PC-9 (cell line): ENCODE measurements around the gene MPZL2. TPM values are rescaled to one million over a fixed set of nuclear protein-coding genes. Genes with fewer than 3 reads are reported as not detected.

Source experiments
- BruUV-seq: library from RNA; stranded (reverse); fragments of 400-500 nt; replicated peaks from 2 replicates; lab custom pipeline; 2021; lab: Mats Ljungman, UMichigan
- CTCF ChIA-PET: fragments of 300-600 bp; sonication (Branson Sonifier 250); formaldehyde crosslinking; loops from one replicate; lab custom pipeline; 2022; ENCODE audit warnings: antibody characterized with exemption; lab: Charles Lee
- POLR2A ChIA-PET: fragments of 300-600 bp; sonication (Branson Sonifier 250); formaldehyde crosslinking; loops from one replicate; lab custom pipeline; 2022; ENCODE audit warnings: antibody characterized with exemption; ENCODE audit not compliant: unreplicated experiment; lab: Charles Lee
- DNase-seq, 2 experiments: peaks; one replicate each; pipeline versions ENCODE4 v3.0.0 to v3.0.0-alpha.2; 2015 to 2022; ENCODE audit warnings: mixed read lengths in 1 of 2
- H2AFZ ChIP-seq: fragments of 200-600 bp; sonication (generic); 2 replicates; pipeline ENCODE4 v1.8.1; 2017; ENCODE audit warnings: antibody characterized with exemption
- H3F3A ChIP-seq: fragments of 200-600 bp; sonication (generic); 2 replicates; pipeline ENCODE4 v1.8.1; 2017; ENCODE audit warnings: antibody characterized with exemption, mild to moderate bottlenecking, low read depth; ENCODE audit not compliant: insufficient read depth
- H3K27ac ChIP-seq: fragments of 200-600 bp; sonication (generic); 2 replicates; pipeline ENCODE4 v1.6.1; 2016; ENCODE audit warnings: mixed run types
- H3K27me3 ChIP-seq: fragments of 200-600 bp; sonication (generic); 2 replicates; pipeline ENCODE4 v1.6.1; 2016; ENCODE audit warnings: low read depth, mixed run types; ENCODE audit not compliant: insufficient read depth
- H3K36me3 ChIP-seq: fragments of 200-600 bp; sonication (generic); 2 replicates; pipeline ENCODE4 v1.6.1; 2016; ENCODE audit warnings: low read depth, mixed run types
- H3K4me1 ChIP-seq: fragments of 200-600 bp; sonication (generic); replicated peaks from 2 replicates; pipeline ENCODE4 v1.6.1; 2016; ENCODE audit warnings: mixed run types; ENCODE audit not compliant: insufficient read depth
- H3K4me2 ChIP-seq: fragments of 200-600 bp; sonication (generic); 2 replicates; pipeline ENCODE4 v1.6.1; 2017; ENCODE audit warnings: mixed run types
- H3K4me3 ChIP-seq: fragments of 200-600 bp; sonication (generic); 2 replicates; pipeline ENCODE4 v1.6.1; 2016; ENCODE audit warnings: mixed run types
- H3K79me2 ChIP-seq: fragments of 200-600 bp; sonication (generic); 2 replicates; pipeline ENCODE4 v1.6.1; 2017; ENCODE audit warnings: low read depth, mixed run types
- H3K9me2 ChIP-seq: fragments of 200-600 bp; sonication (generic); 2 replicates; pipeline ENCODE4 v1.8.1; 2017; ENCODE audit warnings: mild to moderate bottlenecking; ENCODE audit not compliant: insufficient read depth
- H3K9me3 ChIP-seq: fragments of 200-600 bp; sonication (generic); 2 replicates; pipeline ENCODE4 v1.8.1; 2016; ENCODE audit warnings: low read depth; ENCODE audit not compliant: insufficient read depth
- H4K20me1 ChIP-seq: fragments of 200-600 bp; sonication (generic); 2 replicates; pipeline ENCODE4 v1.8.1; 2017; ENCODE audit not compliant: insufficient read depth
- EZH2 ChIP-seq: fragments of 200-600 bp; sonication (generic); IDR thresholded peaks from 2 replicates; pipeline ENCODE4 v1.8.0; 2017; ENCODE audit warnings: antibody characterized with exemption, low read depth
- intact Hi-C: fragments of 100-400 bp; cut with micrococcal nuclease; formaldehyde crosslinking; loops from one replicate; pipeline ENCODE4 v1.10.0; 2022; ENCODE audit not compliant: unreplicated experiment
- total RNA-seq: library from RNA; stranded (reverse); gene quantifications from 2 replicates; pipeline ENCODE4 v1.2.3, GENCODE V29; 2021
- TF ChIP-seq, protein P1 (sequence below): fragments of 200-600 bp; sonication (generic); conservative IDR thresholded peaks from 2 replicates; pipeline ENCODE4 v1.6.1; 2017; ENCODE audit warnings: mixed run types, antibody characterized with exemption, mild to moderate bottlenecking, moderate library complexity

The MPZL2 gene
- total RNA-seq, 1 experiment from 2014 or later: 43.1 TPM

DNA sequence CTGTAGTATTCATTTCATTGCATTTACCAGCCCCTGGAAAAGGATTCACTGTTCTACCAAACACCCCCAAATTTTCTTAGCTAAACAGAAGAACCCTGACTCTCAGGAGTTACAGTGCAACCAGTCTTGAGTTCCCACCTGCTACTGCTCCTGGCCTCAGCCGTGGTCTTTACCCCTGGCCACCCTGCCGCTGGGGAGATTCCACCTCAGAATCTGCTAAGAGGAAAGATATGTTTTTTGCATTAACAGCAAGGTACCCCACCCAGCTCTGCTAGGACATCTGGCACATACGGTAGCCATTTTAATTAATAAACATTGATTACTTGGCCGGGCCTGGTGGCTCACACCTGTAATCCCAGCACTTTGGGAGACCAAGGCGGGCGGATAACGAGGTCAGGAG lies 48.3 kb downstream of the MPZL2 start:
- intact Hi-C loops: no loop called here
- Histone ChIP-seq H3K4me2 (no peak overlapping the region), H4K20me1 (no peaks in the 10 kb centered on the region), H3F3A (0 out of 2 replicates have a peak, but pooled peaks cover 7% of the 10 kb centered on the region), H3K27ac (no peak overlapping the region), H3K79me2 (no peaks in the 10 kb centered on the region), H3K4me3 (no peak overlapping the region), H3K4me1 (peaks cover 22% of the 10 kb centered on the region), H3K9me3 (no peaks in the 10 kb centered on the region), H3K9me2 (no peaks in the 10 kb centered on the region), H2AFZ (no peak overlapping the region), H3K36me3 (no peaks in the 10 kb centered on the region), H3K27me3 (no peaks in the 10 kb centered on the region)
- CTCF ChIA-PET: interaction anchor here (0.6 kb wide), 1 partner anchor 17 kb away, joined by 3 read pairs; no protein-coding TSS in a partner anchor
- TF ChIP-seq, protein P1, sequence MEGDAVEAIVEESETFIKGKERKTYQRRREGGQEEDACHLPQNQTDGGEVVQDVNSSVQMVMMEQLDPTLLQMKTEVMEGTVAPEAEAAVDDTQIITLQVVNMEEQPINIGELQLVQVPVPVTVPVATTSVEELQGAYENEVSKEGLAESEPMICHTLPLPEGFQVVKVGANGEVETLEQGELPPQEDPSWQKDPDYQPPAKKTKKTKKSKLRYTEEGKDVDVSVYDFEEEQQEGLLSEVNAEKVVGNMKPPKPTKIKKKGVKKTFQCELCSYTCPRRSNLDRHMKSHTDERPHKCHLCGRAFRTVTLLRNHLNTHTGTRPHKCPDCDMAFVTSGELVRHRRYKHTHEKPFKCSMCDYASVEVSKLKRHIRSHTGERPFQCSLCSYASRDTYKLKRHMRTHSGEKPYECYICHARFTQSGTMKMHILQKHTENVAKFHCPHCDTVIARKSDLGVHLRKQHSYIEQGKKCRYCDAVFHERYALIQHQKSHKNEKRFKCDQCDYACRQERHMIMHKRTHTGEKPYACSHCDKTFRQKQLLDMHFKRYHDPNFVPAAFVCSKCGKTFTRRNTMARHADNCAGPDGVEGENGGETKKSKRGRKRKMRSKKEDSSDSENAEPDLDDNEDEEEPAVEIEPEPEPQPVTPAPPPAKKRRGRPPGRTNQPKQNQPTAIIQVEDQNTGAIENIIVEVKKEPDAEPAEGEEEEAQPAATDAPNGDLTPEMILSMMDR: no peak
- TF ChIP-seq EZH2: no peak
- DNase-seq: no peak
- BruUV-seq: no TSS peak
- POLR2A ChIA-PET: no interaction called here

DNA sequence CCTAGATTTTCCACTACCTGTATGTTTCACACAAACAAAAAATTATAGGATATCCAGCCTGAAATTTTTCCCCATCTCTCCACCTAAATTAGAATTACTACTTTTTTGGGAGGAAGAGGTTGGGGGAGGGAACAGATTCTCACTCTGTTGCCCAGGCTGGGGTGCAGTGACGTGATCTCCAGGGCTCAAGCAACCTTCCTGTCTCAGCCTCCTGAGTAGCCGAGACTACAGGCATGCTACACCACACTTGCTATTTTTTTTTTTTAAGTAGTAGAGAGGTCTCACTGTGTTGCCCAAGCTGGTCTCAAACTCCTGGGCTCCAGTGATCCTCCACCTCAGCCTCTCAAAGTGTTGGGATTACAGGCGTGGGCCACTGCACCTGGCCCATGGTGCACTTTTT lies 48.8 kb downstream of the MPZL2 start:
- Histone ChIP-seq H3K36me3 (no peaks in the 10 kb centered on the region), H3F3A (0 out of 2 replicates have a peak, but pooled peaks cover 7% of the 10 kb centered on the region), H3K9me3 (no peaks in the 10 kb centered on the region), H3K4me3 (no peak overlapping the region), H2AFZ (no peak overlapping the region), H3K79me2 (no peaks in the 10 kb centered on the region), H3K27ac (no peak overlapping the region), H4K20me1 (no peaks in the 10 kb centered on the region), H3K9me2 (no peaks in the 10 kb centered on the region), H3K27me3 (no peaks in the 10 kb centered on the region), H3K4me2 (no peak overlapping the region), H3K4me1 (peaks cover 22% of the 10 kb centered on the region)
- intact Hi-C loops: no loop called here
- ChIA-PET CTCF (interaction anchor here (0.6 kb wide), 1 partner anchor 17 kb away, joined by 3 read pairs; no protein-coding TSS in a partner anchor), POLR2A (no interaction called here)
- TF ChIP-seq EZH2: no peak
- TF ChIP-seq, protein P1: no peak
- no peak for DNase-seq
- BruUV-seq: no TSS peak

DNA sequence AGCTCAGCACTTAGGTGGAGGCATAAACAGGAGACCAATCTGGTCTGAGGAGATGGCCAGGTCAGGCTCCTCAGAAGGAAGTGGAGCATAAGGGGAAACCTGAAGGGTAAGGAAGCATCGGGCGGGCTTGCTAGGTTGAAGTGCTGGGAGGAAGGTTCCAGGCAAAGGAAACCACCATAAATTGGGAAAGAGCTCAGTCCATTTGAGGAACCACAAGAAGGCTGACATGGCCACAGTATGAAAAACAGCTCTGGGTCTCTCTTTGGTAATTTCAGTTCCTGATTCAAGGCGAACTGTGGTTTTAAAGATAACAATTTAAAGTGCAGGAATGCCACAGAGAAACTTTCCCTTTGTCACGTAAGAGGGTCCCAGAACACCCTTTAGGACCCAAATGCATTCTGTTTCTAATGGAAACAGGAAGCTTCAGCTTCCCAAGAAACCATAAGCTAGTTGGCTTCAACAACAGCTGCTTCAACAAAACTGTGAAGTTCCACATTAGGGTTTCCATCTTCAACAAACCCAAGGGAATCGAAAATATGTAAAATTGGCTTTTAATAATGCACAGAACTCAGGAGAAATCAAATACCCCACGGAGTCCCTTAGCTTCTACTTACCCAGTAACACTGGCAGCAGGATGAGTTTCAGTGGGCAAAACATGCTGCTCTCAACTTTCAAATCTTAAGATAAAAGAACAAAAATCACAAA lies 49.7 kb downstream of the MPZL2 start:
- ChIA-PET POLR2A (no interaction called here), CTCF (interaction anchor here (0.6 kb wide), 1 partner anchor 45 kb away, joined by 4 read pairs; no protein-coding TSS in a partner anchor)

More for the DNA sequence above, 49.7 kb downstream of the MPZL2 start:
- no peaks in the 10 kb centered on the region for H3K27me3 ChIP-seq
- H3K27ac ChIP-seq: no peak overlapping the region
- no TSS peak for BruUV-seq
- intact Hi-C loops: no loop called here
- H2AFZ ChIP-seq: no peak overlapping the region
- no peaks in the 10 kb centered on the region for H3K36me3 ChIP-seq
- no peaks in the 10 kb centered on the region for H3K9me3 ChIP-seq
- H3K4me1 ChIP-seq: peaks cover 22% of the 10 kb centered on the region
- 0 out of 2 replicates have a peak, but pooled peaks cover 7% of the 10 kb centered on the region for H3F3A ChIP-seq
- no peak for DNase-seq
- H3K9me2 ChIP-seq: no peaks in the 10 kb centered on the region
- no peaks in the 10 kb centered on the region for H3K79me2 ChIP-seq
- H3K4me3 ChIP-seq: no peak overlapping the region
- TF ChIP-seq, protein P1: no peak
- TF ChIP-seq EZH2: no peak
- no peaks in the 10 kb centered on the region for H4K20me1 ChIP-seq
- H3K4me2 ChIP-seq: peak overlapping the region; percentile 22; the same call in 1 of the 2 replicates
